Measurements from ENCODE around the gene SSTR4. TPM values are rescaled to one million over a fixed set of nuclear protein-coding genes. Genes with fewer than 3 reads are reported as not detected.

The SSTR4 gene
- total RNA-seq, 2 experiments from 2014 or later = not detected

GRCh38 chr20:23086931-23087411 lies 51.9 kb downstream of the SSTR4 start:
- ChIA-PET CTCF (interaction anchor here (0.6 to 1.6 kb wide), 4 partner anchors 8 to 254 kb away, joined by 3 to 7 read pairs (median 4); no protein-coding TSS in a partner anchor), POLR2A (interaction anchor here (1.1 kb wide), 1 partner anchor 263 kb away, joined by 4 read pairs; the partner anchor contains the start of gene NXT1)
- H3K4me1 Mint-ChIP-seq (ENCODE audit: low read depth) = peaks cover 21% of the 10 kb centered on the region
- no peak overlapping the region for H3K27ac Mint-ChIP-seq
- DNase-seq = no peak
- peaks cover 9% of the 10 kb centered on the region for H3K27me3 Mint-ChIP-seq (ENCODE audit: low read depth)
- no peak overlapping the region for H3K4me3 Mint-ChIP-seq
- no peaks in the 10 kb centered on the region for H3K9me3 Mint-ChIP-seq (ENCODE audit: insufficient read depth)
- H3K36me3 Mint-ChIP-seq (ENCODE audit: low read depth) = no peaks in the 10 kb centered on the region
- ATAC-seq = no peak

GRCh38 chr20:23087587-23088251 lies 52.6 kb downstream of the SSTR4 start:
- peaks cover 17% of the 10 kb centered on the region for H3K4me1 Mint-ChIP-seq (ENCODE audit: low read depth)
- no peaks in the 10 kb centered on the region for H3K9me3 Mint-ChIP-seq (ENCODE audit: insufficient read depth)
- CTCF ChIA-PET = no interaction called here
- H3K4me3 Mint-ChIP-seq = no peak overlapping the region
- no peak overlapping the region for H3K27ac Mint-ChIP-seq
- ATAC-seq (no peak), DNase-seq (no peak)
- POLR2A ChIA-PET = no interaction called here
- no peaks in the 10 kb centered on the region for H3K36me3 Mint-ChIP-seq (ENCODE audit: low read depth)
- H3K27me3 Mint-ChIP-seq (ENCODE audit: low read depth) = peaks cover 9% of the 10 kb centered on the region

Other genes with a start within 250 kb of the SSTR4 start
- not detected for gene THBD, start 14.4 kb downstream of the SSTR4 start, total RNA-seq
- gene CD93, start 51.0 kb downstream of the SSTR4 start, total RNA-seq = under 1 TPM; 0.73 to 0.82 TPM

Measured in activated CD8-positive, alpha-beta T cell treated with anti-CD3 and anti-CD28 coated beads, Interleukin-2, amount 10 ng/mL, durations not matched to agents 7 days and 5 days (primary cell).